GM23338 (cell line): ENCODE results near the gene FBXO15. TPM values are rescaled to one million over a fixed set of nuclear protein-coding genes. Genes with fewer than 3 reads are reported as not detected.

Experiments
- ATAC-seq: fragments of 200-7000 bp; cut with Tn5 transposase; 3 replicates; pipeline ENCODE4 v1.9.1; 2020
- DNase-seq: peaks from one replicate; pipeline ENCODE4 v3.0.0-alpha.2; 2015; ENCODE audit warnings: low spot score
- H2AFZ ChIP-seq: fragments of 200-600 bp; sonication (generic); 2 replicates; pipeline ENCODE4 v1.8.0; 2016; ENCODE audit warnings: antibody characterized with exemption, mild to moderate bottlenecking, moderate library complexity
- H3F3A ChIP-seq: fragments of 200-600 bp; sonication (generic); replicated peaks from 2 replicates; pipeline ENCODE4 v1.8.0; 2017; ENCODE audit warnings: antibody characterized with exemption, mixed run types, low read depth
- H3K27ac ChIP-seq: fragments of 200-600 bp; sonication (generic); 2 replicates; pipeline ENCODE4 v1.6.1; 2016; ENCODE audit warnings: low read depth
- H3K27me3 ChIP-seq: fragments of 200-600 bp; sonication (generic); 2 replicates; pipeline ENCODE4 v1.8.0; 2016; ENCODE audit warnings: mild to moderate bottlenecking, mixed run types, moderate library complexity; ENCODE audit not compliant: insufficient read depth
- H3K36me3 ChIP-seq: fragments of 200-600 bp; sonication (generic); 2 replicates; pipeline ENCODE4 v1.8.0; 2016; ENCODE audit warnings: mild to moderate bottlenecking; ENCODE audit not compliant: insufficient read depth
- H3K4me1 ChIP-seq: fragments of 200-600 bp; sonication (generic); 2 replicates; pipeline ENCODE4 v1.8.0; 2016; ENCODE audit warnings: mild to moderate bottlenecking, moderate library complexity; ENCODE audit not compliant: insufficient read depth
- H3K4me2 ChIP-seq: fragments of 200-600 bp; sonication (generic); 2 replicates; pipeline ENCODE4 v1.7.1; 2017; ENCODE audit warnings: mixed run types
- H3K4me3 ChIP-seq: fragments of 200-600 bp; sonication (generic); 2 replicates; pipeline ENCODE4 v1.6.1; 2016; ENCODE audit warnings: mixed run types
- H3K79me2 ChIP-seq: fragments of 200-600 bp; sonication (generic); replicated peaks from 2 replicates; pipeline ENCODE4 v1.8.0; 2017; ENCODE audit warnings: mild to moderate bottlenecking; ENCODE audit not compliant: insufficient read depth
- H3K9me2 ChIP-seq: fragments of 200-600 bp; sonication (generic); 2 replicates; pipeline ENCODE4 v1.8.0; 2017; ENCODE audit not compliant: insufficient read depth
- H4K20me1 ChIP-seq: fragments of 200-600 bp; sonication (generic); replicated peaks from 2 replicates; pipeline ENCODE4 v1.8.0; 2017; ENCODE audit warnings: mild to moderate bottlenecking; ENCODE audit not compliant: insufficient read depth
- H3K27ac Mint-ChIP-seq: 2 replicates; pipeline ENCODE4 v1.8.0; 2020; ENCODE audit warnings: inconsistent platforms, mild to moderate bottlenecking, moderate library complexity, mixed read lengths
- H3K27me3 Mint-ChIP-seq: 3 replicates; pipeline ENCODE4 v1.8.0; 2022; ENCODE audit warnings: low read depth, mild to moderate bottlenecking, moderate library complexity, mixed read lengths, inconsistent platforms; ENCODE audit not compliant: insufficient read depth, poor library complexity
- H3K36me3 Mint-ChIP-seq: 3 replicates; pipeline ENCODE4 v1.8.0; 2021; ENCODE audit warnings: low read depth, mild to moderate bottlenecking, inconsistent platforms, moderate library complexity, mixed read lengths
- H3K4me1 Mint-ChIP-seq: 3 replicates; pipeline ENCODE4 v1.8.0; 2020; ENCODE audit warnings: mild to moderate bottlenecking, inconsistent platforms, mixed read lengths
- H3K4me3 Mint-ChIP-seq: 3 replicates; pipeline ENCODE4 v1.8.0; 2021; ENCODE audit warnings: moderate library complexity, mild to moderate bottlenecking, inconsistent platforms, mixed read lengths
- H3K9me3 Mint-ChIP-seq: 3 replicates; pipeline ENCODE4 v1.8.0; 2020; ENCODE audit warnings: moderate library complexity, mild to moderate bottlenecking, inconsistent platforms, mixed read lengths
- CTCF ChIP-seq, 2 experiments: fragments of 200-600 bp in 1 of 2; sonication (generic) in 1 of 2; conservative IDR thresholded peaks; 2 replicates each; pipeline versions ENCODE4 v1.5.1 to v1.6.1; 2016 to 2017; ENCODE audit warnings: antibody characterized with exemption in 2 of 2, low read depth in 2 of 2, mild to moderate bottlenecking in 2 of 2, moderate library complexity in 1 of 2
- ETS1 ChIP-seq: IDR thresholded peaks from 2 replicates; pipeline ENCODE4 v1.6.1; 2016; ENCODE audit warnings: antibody characterized with exemption
- EZH2 ChIP-seq: fragments of 200-600 bp; sonication (generic); IDR thresholded peaks from one replicate; pipeline ENCODE4 v1.8.0; 2017; ENCODE audit warnings: antibody characterized with exemption, mild to moderate bottlenecking, low read depth; ENCODE audit not compliant: unreplicated experiment
- EZH2phosphoT487 ChIP-seq: fragments of 200-600 bp; sonication (generic); IDR thresholded peaks from one replicate; pipeline ENCODE4 v1.8.1; 2018; ENCODE audit warnings: antibody characterized with exemption; ENCODE audit not compliant: unreplicated experiment
- JUNB ChIP-seq: IDR thresholded peaks from one replicate; pipeline ENCODE4 v1.6.1; 2016; ENCODE audit warnings: antibody characterized with exemption; ENCODE audit not compliant: unreplicated experiment
- NANOG ChIP-seq: IDR thresholded peaks from 2 replicates; pipeline ENCODE4 v1.6.1; 2016; ENCODE audit warnings: antibody characterized with exemption, borderline replicate concordance
- POLR2AphosphoS5 ChIP-seq: IDR thresholded peaks from 2 replicates; pipeline ENCODE4 v1.6.1; 2016; ENCODE audit warnings: antibody characterized with exemption, low read depth
- STAT1 ChIP-seq: IDR thresholded peaks from one replicate; pipeline ENCODE4 v1.6.1; 2016; ENCODE audit warnings: antibody characterized with exemption; ENCODE audit not compliant: unreplicated experiment
- ZNF114 ChIP-seq: fragments of 250-450 bp; sonication (Bioruptor Pico); IDR thresholded peaks from 2 replicates; pipeline ENCODE4 v1.5.0; 2020; ENCODE audit warnings: mild to moderate bottlenecking, moderate library complexity
- ZNF331 ChIP-seq: fragments of 250-450 bp; sonication (Bioruptor Pico); IDR thresholded peaks from 2 replicates; pipeline ENCODE4 v1.5.0; 2020; ENCODE audit warnings: low read depth, mild to moderate bottlenecking, moderate library complexity
- ZNF462 ChIP-seq: fragments of 250-450 bp; sonication (Bioruptor Pico); IDR thresholded peaks from 2 replicates; pipeline ENCODE4 v1.5.0; 2020; ENCODE audit warnings: mild to moderate bottlenecking, moderate library complexity
- polyA plus RNA-seq: library from polyadenylated mRNA; unstranded; fragments of >200 nt; fragmentation: Nextera tagmentation; extraction: Ambion mirVana; gene quantifications from 2 replicates; pipeline ENCODE4 v1.2.1, GENCODE V29; 2016
- total RNA-seq: library from RNA; depleted of rRNA; stranded (reverse); fragments of >200 nt; shearing (Covaris generic); gene quantifications from 2 replicates; pipeline ENCODE4 v1.2.3, GENCODE V29; 2014

The FBXO15 gene
- total and polyA plus RNA-seq, 2 experiments from 2014 or later = 0.21 to 0.53 TPM

- H3K27me3 ChIP-seq = no peaks in the 10 kb centered on the region
- Mint-ChIP-seq H3K36me3 (peaks cover 50% of the 10 kb centered on the region), H3K4me1 (peaks cover 11% of the 10 kb centered on the region), H3K27ac (no peak overlapping the region), H3K4me3 (no peak overlapping the region), H3K9me3 (no peaks in the 10 kb centered on the region), H3K27me3 (peaks cover 7% of the 10 kb centered on the region)
- H3K4me3 ChIP-seq = no peak overlapping the region
- peaks cover 30% of the 10 kb centered on the region for H3K36me3 ChIP-seq
- H4K20me1 ChIP-seq = peaks cover 13% of the 10 kb centered on the region
- peaks cover 4% of the 10 kb centered on the region for H3K4me1 ChIP-seq
- peaks cover 56% of the 10 kb centered on the region for H3K79me2 ChIP-seq
- no peaks in the 10 kb centered on the region for H3F3A ChIP-seq
- H3K4me2 ChIP-seq = no peak overlapping the region
- no peak overlapping the region; the same call in 1 of the 2 replicates for H3K27ac ChIP-seq
- no peaks in the 10 kb centered on the region for H3K9me2 ChIP-seq
- no peak overlapping the region for H2AFZ ChIP-seq
- TF ChIP-seq ZNF331 (CRISPR knock-in tag) = no peak
- TF ChIP-seq ZNF462 (CRISPR knock-in tag) = no peak
- TF ChIP-seq EZH2 = no peak
- TF ChIP-seq JUNB = no peak
- TF ChIP-seq EZH2phosphoT487 = no peak
- TF ChIP-seq ETS1 = no peak
- TF ChIP-seq POLR2AphosphoS5 = no peak
- TF ChIP-seq CTCF (conservative IDR thresholded peaks at IDR 0.05; ENCODE audit: low read depth in 2 of 2) = no peak
- TF ChIP-seq NANOG = no peak
- TF ChIP-seq ZNF114 = no peak
- no peak for TF ChIP-seq STAT1
- no peak for ATAC-seq
- no peak for DNase-seq
These were observed 7.1 kb upstream of the FBXO15 start for GRCh38 chr18:74154716-74155115.
